Ascending aorta (tissue), 2 donors: ENCODE measurements around the gene BANF2. TPM values are rescaled to one million over a fixed set of nuclear protein-coding genes. Genes with fewer than 3 reads are reported as not detected.
A peak's percentile ranks its signal among the peaks of the same experiment; 100 is the strongest.

Experiments
- DNase-seq, 2 donors: peaks; one replicate each; pipeline ENCODE4 v3.0.0-alpha.2; 2019; ENCODE audit warnings: low spot score in 2 of 2
- H3K27ac ChIP-seq, 2 donors: fragments of 200-600 bp; sonication (generic); one replicate each; pipeline ENCODE4 v1.5.1; 2016 to 2017; ENCODE audit warnings: mild to moderate bottlenecking in 1 of 2
- H3K27me3 ChIP-seq: fragments of 200-600 bp; sonication (generic); one replicate; pipeline ENCODE4 v1.5.1; 2017
- H3K36me3 ChIP-seq, 2 donors: fragments of 200-600 bp; sonication (generic); one replicate each; pipeline ENCODE4 v1.5.1; 2016
- H3K4me1 ChIP-seq, 2 donors: fragments of 200-600 bp; sonication (generic); one replicate each; pipeline ENCODE4 v1.5.1; 2016 to 2017; ENCODE audit warnings: mild to moderate bottlenecking in 1 of 2
- H3K4me3 ChIP-seq, 2 donors: fragments of 200-600 bp; sonication (generic); one replicate each; pipeline ENCODE4 v1.5.1; 2016 to 2017; ENCODE audit warnings: mild to moderate bottlenecking in 1 of 2
- H3K9me3 ChIP-seq, 2 donors: fragments of 200-600 bp; sonication (generic); one replicate each; pipeline ENCODE4 v1.5.1; 2016
- intact Hi-C: fragments of 100-400 bp; cut with DNase I; formaldehyde crosslinking; loops from one replicate; pipeline ENCODE4 v1.15.1; 2023
- total RNA-seq: library from RNA; depleted of rRNA; stranded (reverse); fragments of >200 nt; gene quantifications from one replicate; pipeline ENCODE4 v1.1.0, GENCODE V29; 2016
- TF ChIP-seq, protein P1 (sequence below), 3 experiments: fragments of 200-600 bp in 2 of 3; fragments of 450-650 bp in 1 of 3; sonication (generic) in 2 of 3; IDR thresholded peaks; one replicate each; pipeline ENCODE4 v1.5.1; 2016 to 2019; ENCODE audit warnings: antibody characterized with exemption in 3 of 3, mild to moderate bottlenecking in 1 of 3, moderate library complexity in 1 of 3

BANF2 gene
- total RNA-seq, 1 donor from 2014 or later, result not detected

DNA sequence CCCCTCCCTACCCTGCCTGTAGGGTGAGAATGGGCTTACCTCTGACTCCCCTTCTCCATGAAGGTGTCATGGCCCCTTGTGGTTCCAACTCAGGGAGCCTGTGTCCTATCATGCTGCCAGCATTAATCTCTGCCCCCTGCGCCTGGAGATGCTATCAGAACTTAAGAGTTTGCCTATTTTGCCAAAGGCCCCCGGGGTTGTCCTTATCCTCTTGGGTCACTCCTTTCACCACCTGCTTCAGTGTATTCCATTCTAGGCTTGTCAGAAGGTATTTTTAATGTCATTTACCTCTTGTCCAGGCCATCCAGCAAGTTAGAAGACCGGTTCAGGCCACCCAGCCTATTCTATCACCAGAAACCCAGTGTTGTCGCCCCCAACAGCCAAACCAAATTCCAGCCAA is 28.2 kb upstream of the BANF2 start:
- Histone ChIP-seq H3K9me3 (no peaks in the 10 kb centered on the region), H3K27me3 (no peaks in the 10 kb centered on the region), H3K36me3 (peaks cover 0 to 2% of the 10 kb centered on the region in 2 donors), H3K27ac (no peak overlapping the region), H3K4me1 (peaks cover 15 to 23% of the 10 kb centered on the region in 2 donors), H3K4me3 (no peak overlapping the region)
- intact Hi-C loops, result no loop called here
- DNase-seq, result peak in 1 of 2 donors; percentile 49
- TF ChIP-seq, protein P1, sequence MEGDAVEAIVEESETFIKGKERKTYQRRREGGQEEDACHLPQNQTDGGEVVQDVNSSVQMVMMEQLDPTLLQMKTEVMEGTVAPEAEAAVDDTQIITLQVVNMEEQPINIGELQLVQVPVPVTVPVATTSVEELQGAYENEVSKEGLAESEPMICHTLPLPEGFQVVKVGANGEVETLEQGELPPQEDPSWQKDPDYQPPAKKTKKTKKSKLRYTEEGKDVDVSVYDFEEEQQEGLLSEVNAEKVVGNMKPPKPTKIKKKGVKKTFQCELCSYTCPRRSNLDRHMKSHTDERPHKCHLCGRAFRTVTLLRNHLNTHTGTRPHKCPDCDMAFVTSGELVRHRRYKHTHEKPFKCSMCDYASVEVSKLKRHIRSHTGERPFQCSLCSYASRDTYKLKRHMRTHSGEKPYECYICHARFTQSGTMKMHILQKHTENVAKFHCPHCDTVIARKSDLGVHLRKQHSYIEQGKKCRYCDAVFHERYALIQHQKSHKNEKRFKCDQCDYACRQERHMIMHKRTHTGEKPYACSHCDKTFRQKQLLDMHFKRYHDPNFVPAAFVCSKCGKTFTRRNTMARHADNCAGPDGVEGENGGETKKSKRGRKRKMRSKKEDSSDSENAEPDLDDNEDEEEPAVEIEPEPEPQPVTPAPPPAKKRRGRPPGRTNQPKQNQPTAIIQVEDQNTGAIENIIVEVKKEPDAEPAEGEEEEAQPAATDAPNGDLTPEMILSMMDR (IDR thresholded peaks at IDR 0.05), result no peak

DNA sequence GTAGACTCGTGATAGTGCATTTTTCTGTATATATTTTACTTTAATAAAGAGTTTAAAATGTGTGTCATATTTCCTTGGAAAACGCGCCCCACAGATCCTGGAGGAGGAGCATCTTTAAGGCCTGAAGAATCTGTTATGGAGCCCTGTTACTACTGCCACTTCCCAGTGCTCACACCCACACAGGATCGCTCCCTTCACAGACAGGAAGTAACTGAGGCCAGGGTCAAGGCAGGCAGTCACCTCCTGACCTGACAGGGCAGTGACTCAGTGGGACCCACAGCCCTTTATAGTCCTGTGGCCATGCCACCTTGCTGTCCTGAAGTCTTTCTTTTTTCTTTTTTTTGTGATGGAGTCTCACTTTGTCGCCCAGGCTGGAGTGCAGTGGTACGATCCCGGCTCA is 26.7 kb upstream of the BANF2 start:
- Histone ChIP-seq H3K4me3 (no peak overlapping the region), H3K27me3 (no peaks in the 10 kb centered on the region), H3K27ac (no peak overlapping the region), H3K36me3 (peaks cover 4 to 7% of the 10 kb centered on the region in 2 donors), H3K4me1 (peaks cover 15 to 23% of the 10 kb centered on the region in 2 donors), H3K9me3 (no peaks in the 10 kb centered on the region)
- intact Hi-C loops, result no loop called here
- TF ChIP-seq, protein P1 (IDR thresholded peaks at IDR 0.05), result no peak
- peak in 1 of 2 donors; percentile 41 for DNase-seq

DNA sequence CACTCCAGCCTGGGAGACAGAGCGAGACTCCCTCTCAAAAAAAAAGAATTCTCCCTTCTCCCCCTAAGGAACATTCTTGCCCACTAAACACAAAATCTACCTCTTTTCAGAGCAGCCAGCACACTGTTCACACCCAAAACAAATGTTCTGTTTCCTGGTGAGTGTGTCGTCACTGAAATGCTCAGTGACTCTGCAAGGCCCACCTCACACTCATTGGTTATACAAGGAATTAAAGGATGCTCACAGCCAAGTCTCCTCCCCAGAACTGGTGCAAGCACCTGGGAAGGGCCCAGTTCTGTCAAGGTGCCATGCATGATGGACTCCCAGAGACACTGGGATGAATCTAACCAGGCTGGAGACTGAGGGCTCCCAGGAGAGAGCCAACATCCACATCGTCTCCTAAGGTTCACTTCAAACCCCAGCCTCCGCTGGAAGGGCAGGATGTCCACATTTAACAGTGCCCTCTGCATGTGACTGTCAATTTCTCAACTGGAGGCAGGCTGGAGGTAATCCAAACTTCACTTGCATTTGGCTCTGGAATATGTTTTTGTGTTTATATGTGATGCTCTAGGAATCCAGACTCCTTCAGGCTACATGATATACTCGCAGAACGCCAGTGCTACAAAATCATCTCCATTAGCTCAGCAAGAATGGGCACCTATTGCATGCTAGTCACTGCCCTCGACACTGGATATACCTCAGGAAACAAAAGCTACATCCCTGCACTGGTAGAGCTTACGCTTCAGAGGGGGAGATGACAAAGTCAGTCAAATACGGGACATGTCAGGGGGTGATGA is 24.8 kb upstream of the BANF2 start:
- no peak for DNase-seq
- intact Hi-C loops, result no loop called here
- no peak overlapping the region for H3K27ac ChIP-seq

DNA sequence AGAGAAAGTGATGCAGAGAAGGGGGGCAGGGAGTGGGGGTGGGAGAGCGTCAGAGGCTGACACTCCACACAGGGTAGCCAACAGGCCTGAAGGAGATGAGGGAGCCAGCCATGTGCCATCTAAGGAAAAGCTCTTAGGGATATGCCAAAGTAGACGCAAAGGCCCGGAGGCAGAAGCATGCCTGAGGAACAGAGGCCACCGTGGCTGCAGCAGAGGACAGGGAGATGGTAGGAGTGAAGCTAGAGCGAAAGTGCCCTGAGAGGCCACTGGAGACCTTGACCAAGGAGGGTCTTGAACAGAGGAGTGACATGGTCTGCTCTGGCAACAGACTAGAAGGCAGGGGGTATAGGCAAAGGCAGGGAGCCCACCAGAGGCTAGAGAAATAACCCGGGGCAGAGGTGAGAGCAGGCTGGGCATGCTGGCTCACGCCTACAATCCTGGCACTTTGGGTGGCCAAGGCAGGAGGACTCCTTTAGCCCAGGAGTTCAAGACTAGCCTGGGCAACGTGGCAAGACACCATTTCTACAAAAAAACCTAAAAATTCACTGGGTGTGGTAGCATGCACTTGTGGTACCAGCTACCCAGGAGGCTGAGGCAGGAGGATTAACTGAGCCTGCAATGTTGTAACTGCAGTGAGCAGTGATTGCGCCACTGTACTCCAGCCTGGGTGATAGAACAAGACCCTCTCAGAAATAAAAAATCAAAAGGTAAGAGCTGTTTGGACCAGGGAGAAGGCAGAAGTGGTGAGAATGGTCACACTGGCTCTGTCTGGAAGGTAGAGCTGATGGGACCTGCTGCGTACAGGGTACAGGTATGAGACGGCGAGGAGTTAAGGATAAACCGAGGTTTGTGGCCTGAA is 24.0 kb upstream of the BANF2 start:
- Histone ChIP-seq H3K36me3 (peaks cover 4 to 7% of the 10 kb centered on the region in 2 donors), H3K4me3 (no peak overlapping the region), H3K27me3 (no peaks in the 10 kb centered on the region), H3K9me3 (no peaks in the 10 kb centered on the region), H3K27ac (peak overlapping the region in 1 of 2 donors; percentile 72), H3K4me1 (peaks cover 15 to 29% of the 10 kb centered on the region in 2 donors)
- no peak for DNase-seq
- intact Hi-C loops, result no loop called here
- TF ChIP-seq, protein P1 (IDR thresholded peaks at IDR 0.05), result no peak

More for the DNA sequence above, 24.8 kb upstream of the BANF2 start:
- H3K9me3 ChIP-seq, result no peaks in the 10 kb centered on the region
- H3K36me3 ChIP-seq, result peaks cover 4 to 7% of the 10 kb centered on the region in 2 donors
- H3K4me1 ChIP-seq, result peaks cover 15 to 25% of the 10 kb centered on the region in 2 donors
- no peak overlapping the region for H3K4me3 ChIP-seq
- no peaks in the 10 kb centered on the region for H3K27me3 ChIP-seq
- TF ChIP-seq, protein P1 (IDR thresholded peaks at IDR 0.05), result no peak

DNA sequence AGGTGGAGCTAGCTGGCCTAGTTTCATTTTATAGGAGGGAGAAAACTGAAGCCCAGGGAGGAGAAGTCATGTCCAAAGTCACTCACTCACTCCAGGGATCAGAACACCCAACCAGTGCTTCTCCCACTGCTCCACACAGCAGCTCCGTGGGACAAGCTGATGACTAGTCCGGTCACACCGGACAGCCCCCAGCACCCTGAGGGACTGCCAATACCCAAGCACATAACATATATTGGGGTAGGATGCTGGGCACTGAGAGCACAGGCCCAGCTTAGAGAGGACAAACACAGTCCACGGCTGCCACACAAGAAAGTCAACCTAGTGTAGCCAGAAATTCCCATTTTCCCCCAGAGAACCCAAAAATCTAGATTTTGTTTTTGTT is 23.4 kb upstream of the BANF2 start:
- intact Hi-C loops, result no loop called here
- H3K4me3 ChIP-seq, result no peak overlapping the region
- no peaks in the 10 kb centered on the region for H3K9me3 ChIP-seq
- peaks cover 4 to 6% of the 10 kb centered on the region in 2 donors for H3K36me3 ChIP-seq
- no peak for DNase-seq
- peak overlapping the region; percentile 61 to 72 for H3K27ac ChIP-seq
- no peaks in the 10 kb centered on the region for H3K27me3 ChIP-seq
- peaks cover 15 to 29% of the 10 kb centered on the region in 2 donors for H3K4me1 ChIP-seq
- TF ChIP-seq, protein P1 (IDR thresholded peaks at IDR 0.05), result no peak
